Fibroblast of skin of scalp (primary cell): ENCODE measurements around the gene MRAP.
"Not testable (repeated sequence)": the region's sequence is repeated elsewhere in the genome, so short reads cannot be mapped to it uniquely, and the experiment has no call there.

Experiments used
- DNase-seq: peaks from one replicate; pipeline ENCODE4 v3.0.0-alpha.2; 2013

Gene MRAP

DNA sequence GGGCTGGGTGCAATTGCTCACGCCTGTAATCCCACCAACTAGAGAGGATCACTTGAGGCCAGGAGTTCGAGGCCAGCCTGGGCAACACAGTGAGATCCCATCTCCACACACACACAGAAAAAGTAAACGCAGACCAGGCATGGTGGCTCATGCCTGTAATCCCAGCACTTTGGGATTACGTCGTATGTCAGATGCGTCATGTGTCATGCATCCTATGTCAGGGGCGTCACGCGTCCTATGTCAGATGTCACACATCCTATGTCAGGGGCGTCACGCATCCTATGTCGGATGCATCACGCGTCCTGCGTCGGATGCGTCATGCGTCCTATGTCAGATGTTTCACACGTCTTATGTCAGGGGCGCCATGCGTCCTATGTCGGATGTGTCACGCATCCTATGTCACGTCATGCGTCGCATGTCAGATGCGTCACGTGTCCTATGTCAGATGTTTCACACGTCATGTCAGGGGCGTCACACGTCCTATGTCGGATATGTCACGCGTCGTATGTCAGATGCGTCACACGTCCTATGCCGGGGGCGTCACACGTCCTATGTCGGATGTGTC is 1.5 kb downstream of the MRAP start:
- no peak for DNase-seq

GRCh38 chr21:32301596-32301995 is 2.9 kb downstream of the MRAP start:
- no peak for DNase-seq

GRCh38 chr21:32302560-32302959 is 3.9 kb downstream of the MRAP start:
- DNase-seq = no peak

DNA sequence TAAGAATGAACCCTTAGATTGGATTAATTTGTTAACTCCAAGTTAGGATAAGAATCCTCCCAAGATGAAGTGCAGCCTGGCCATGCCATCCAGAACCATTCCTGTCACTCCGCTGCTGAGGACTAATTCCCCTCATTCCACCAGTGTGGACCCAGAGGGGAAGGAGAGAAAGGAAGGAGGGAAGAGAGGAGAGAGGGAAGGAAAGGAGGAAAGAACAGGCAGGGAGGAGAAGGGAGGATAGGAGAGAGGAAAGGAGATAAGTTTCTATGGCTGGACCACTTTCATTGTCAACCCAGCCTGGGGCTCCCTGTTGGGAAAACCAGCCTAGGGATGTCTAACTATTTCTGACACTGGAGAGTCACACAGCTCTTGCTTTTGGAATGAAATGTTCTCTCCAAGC is 4.7 kb downstream of the MRAP start:
- no peak for DNase-seq

DNA sequence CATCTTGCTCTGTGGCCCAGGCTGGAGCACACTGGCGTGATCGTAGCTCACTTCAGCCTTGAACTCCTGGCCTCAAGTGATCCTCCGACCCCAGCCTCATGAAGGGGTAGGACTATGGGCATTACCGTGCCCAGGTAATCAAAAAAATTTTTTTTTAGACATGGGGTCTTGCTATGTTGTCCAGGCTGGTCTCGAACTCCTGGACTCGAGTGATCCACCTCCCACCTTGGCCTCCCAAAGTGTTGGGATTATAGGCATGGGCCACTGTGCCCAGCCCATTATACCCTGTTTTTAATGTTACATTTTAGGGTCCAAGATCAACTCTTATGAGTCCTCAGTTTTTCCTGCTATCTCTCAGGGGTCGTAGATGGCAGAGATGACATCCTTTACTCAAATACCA is 6.3 kb downstream of the MRAP start:
- no peak for DNase-seq

DNA sequence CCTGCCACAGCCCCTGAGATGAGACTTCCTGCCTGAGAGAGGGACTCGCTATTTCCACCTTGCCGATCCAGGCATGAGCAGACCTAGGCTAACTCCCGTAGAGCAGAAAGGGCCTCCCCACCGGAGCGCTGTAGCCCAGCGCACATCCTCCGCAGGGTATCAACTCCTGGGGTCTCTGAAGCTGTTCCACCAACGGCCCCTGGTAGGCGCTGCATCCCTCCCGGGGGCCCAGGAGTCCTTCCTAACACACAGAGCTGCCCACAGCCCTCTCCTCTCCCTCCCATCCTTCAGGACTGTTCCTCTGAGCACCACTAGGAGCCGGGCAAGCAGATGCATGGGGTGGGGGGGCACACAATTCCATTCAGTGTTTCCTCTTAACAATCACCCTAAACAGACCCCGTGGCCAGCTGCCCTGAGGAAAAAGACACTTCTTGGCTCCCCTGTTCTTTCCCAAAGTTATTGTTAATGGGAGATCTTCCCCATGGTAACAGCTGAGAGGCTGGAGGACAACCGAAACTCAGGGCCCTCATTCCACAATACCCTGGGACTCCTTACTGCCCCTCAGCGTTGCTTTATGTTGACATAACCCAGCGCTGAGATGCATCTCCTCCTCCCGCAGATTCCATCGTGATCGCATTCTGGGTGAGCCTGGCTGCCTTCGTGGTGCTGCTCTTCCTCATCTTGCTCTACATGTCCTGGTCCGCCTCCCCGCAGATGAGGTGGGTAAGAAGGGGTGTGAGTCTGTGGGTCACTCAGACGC is 7.5 kb downstream of the MRAP start:
- DNase-seq = no peak

GRCh38 chr21:32307706-32308105 is 9.1 kb downstream of the MRAP start:
- peak; percentile 22 for DNase-seq

- DNase-seq = no peak
Observed at GRCh38 chr21:32308696-32309095, 10.0 kb downstream of the MRAP start.

DNA sequence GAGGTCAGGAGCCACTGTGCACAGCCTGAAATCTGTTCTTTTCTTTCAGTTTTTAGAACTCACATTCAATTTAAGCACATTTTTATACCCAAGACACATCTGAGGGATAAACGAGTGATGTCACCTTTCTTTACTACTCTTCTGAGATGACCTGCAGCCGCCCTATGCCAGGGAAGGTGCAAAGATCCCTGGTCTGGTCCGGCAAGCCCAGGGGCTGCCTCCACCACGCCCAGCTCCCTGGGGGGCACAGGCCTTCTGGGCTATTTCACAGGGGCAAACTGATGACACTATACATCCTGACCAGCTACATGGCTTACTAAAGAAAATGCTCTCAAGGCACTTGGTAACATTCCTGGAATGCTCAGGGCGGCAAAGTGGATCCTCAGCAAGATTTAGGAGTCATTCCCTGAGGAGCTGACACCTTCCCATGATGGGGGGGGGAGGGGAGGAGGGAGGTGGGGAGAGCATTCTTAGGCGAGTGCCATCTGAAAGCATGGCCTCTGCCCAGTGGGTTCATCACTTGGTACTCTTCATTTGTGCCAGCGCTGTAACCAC is 11.3 kb downstream of the MRAP start:
- no peak for DNase-seq

- not testable (repeated sequence) for DNase-seq
Observed at GRCh38 chr21:32310976-32311375, 12.3 kb downstream of the MRAP start.

- no peak for DNase-seq
Observed at GRCh38 chr21:32311621-32312020, 13.0 kb downstream of the MRAP start.

GRCh38 chr21:32312326-32312725 is 13.7 kb downstream of the MRAP start:
- DNase-seq = no peak

GRCh38 chr21:32312976-32313375 is 14.3 kb downstream of the MRAP start:
- no peak for DNase-seq

- DNase-seq = no peak
Observed at GRCh38 chr21:32314806-32315205, 16.2 kb downstream of the MRAP start.

DNA sequence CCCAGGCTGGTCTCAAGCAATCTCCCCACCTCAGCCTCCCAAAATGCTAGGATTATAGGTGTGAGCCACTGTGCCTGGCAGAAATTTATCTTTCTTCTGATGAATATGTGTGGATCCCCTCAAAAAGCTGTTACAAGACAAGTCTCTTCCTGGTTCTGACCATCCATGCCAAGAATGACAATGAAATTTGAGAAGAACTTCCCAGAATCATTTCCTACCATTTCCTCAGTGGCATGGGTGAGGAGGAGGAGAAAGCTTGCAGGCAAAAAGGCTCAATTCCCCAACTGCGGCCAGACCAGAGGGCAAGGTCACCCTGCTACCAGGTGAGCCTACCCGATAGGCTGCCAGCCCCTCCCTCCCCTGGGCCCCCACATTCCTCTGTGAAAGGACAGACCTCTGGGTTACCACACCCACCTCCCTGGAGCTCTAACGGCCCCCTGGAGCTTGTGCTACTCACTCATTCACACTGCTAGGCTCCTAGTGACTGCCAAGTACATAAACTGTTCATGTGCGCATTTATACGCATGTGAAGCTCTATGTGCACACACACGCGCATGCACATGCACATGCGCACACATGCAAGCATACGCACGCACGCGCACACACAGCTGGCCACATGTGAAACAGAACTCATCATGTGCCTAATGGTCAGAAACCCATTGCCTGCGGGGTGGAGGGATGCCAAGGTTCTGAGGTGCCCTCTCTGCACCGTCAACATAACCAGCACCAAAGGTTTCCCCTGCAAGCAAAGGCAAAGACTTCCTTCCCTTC is 17.0 kb downstream of the MRAP start:
- no peak for DNase-seq

- DNase-seq = no peak
Observed at GRCh38 chr21:32316361-32317215, 17.9 kb downstream of the MRAP start.

DNA sequence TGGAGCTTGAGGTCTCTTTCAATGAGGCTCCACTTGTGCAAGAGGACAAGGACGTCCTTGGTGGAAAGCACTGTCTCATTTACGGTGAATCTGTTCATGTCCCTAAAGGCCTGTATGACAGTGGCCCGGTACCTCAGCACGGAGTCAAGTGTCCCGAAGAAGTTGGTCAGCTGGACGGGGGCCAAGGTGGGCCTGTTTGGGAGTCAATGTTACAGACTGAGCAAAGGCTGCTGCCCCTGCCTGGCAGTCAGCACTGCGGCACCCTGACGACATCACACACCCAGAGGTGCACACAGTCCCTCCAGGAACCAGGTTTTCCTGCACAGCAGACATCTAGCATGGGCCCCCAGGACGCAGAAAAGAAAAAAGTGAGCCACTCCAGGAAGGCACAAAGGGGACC is 19.1 kb downstream of the MRAP start:
- DNase-seq = no peak

- no peak for DNase-seq
Observed at GRCh38 chr21:32319012-32319411, 20.4 kb downstream of the MRAP start.

DNA sequence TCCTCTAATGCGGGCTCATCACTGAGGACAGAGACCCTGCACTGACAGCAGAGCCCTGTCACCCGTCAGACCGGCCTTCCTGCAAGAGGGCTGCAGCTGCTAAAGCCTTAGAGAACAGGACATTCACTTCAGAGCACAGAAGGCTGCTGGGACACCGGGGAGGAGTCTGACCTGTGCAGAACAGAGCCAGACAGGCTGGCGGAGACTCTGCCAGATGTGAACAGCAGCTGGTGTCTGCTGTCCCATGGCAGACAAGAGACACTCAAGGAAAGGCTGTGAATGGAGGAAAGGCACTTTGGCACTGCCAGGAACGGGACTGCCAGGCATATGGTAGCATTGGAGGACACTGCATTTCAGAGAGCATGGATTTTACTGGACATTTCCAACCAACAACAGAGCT is 21.4 kb downstream of the MRAP start:
- DNase-seq = no peak

DNA sequence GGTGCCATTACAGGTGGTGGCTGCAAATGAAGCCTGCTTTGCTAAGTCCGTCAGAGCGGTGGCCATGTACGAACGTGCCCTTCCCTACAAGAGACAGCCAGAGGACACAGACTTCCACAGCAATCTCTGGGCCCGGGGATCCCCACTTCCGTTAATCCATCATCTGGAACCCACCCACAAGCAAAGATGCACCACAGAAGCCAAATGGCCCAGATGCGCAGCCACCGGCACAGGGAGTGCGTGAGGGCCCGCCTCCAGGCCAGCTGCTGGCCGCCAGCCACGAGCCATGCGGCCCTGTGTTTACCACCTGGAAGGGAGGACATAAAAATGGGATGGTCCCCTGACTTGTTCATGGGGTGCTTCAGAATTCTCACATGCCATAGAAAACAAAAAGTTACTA is 22.1 kb downstream of the MRAP start:
- DNase-seq = no peak

DNA sequence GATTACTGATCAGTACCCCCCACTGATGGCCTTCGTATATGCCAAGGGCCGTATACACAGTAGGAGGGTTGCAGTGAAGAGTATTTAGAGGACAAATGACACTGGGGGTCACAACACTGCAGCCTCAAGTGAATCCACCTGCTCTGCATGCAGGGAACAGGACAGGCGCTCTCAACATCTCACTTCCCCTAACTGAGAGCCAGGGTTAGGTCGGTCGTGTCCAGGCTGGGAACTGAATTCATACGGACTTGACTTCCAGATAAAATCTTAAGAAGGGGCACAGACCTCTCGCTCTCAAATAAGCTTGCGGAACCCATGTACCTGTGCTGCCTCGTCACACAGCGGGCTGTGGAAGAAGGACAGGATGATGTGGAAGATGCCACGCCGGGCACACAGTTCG is 22.8 kb downstream of the MRAP start:
- no peak for DNase-seq

DNA sequence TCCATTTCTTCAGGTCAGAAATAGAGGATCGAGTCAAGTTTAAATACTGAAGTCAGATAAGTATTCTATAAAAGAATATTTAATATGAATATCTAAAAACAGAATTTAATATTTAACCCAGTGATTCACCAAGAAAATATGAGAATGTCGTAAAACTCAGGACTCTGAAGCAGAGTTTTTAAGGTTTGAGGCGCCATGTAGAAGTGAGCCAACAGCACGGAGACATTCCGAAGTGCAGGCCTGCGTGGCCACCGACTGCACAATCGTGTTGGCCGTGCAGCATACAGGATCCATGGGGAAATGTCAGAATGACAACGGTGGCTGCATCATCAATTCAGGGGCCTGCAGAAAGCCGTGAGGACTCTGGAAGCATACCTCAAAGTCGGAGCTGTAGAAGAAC is 23.4 kb downstream of the MRAP start:
- no peak for DNase-seq

DNA sequence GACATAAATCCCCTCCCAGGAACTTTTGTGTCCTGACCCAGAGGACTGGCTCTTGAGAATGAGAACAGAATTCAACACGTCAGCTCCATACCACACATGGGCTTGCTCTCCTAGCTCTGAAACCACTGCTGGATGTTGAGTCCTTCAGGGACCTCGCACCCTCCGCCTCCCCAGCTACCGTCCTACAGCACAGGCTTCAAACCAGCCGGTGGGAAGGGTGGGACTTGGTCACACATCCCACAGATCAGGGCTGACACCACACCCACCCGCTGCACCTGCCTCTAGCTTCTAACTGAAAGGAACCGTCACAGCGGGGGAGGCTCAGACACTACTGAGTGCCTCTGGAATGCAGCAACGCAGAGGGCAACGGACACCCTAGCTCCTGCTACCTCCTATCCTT is 24.0 kb downstream of the MRAP start:
- DNase-seq = no peak
